HG03571 (cell line): ENCODE measurements around the gene OPTC.
"Not testable (repeated sequence)": the region's sequence is repeated elsewhere in the genome, so short reads cannot be mapped to it uniquely, and the experiment has no call there.

Source experiments
- ATAC-seq: cut with Tn5 transposase; IDR thresholded peaks from one replicate; pipeline ENCODE4 v1.9.1; 2021; ENCODE audit not compliant: unreplicated experiment

OPTC gene

DNA sequence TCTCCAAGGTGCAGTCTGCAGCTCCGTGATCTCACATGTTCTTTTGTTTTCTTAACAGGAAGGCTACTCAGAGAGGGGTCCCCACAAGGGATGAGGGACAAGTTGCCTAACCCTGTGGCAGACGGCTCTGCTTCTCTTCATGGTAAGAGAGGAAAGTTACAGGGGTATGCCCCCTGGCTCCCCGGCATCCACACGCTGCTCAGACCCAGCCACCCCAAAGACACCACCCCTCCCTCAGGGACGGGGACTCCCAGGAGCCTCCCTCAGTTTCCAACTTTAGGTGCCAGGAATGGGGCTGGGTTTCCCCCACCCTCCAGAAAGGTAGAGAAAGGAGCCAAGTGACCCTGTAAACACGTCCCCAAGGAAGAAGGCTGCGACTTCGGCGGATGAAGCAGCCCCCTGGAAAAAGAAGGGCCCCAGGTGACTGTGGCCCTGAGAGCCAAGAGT, 19.7 kb downstream of the OPTC start:
- ATAC-seq: no peak

DNA sequence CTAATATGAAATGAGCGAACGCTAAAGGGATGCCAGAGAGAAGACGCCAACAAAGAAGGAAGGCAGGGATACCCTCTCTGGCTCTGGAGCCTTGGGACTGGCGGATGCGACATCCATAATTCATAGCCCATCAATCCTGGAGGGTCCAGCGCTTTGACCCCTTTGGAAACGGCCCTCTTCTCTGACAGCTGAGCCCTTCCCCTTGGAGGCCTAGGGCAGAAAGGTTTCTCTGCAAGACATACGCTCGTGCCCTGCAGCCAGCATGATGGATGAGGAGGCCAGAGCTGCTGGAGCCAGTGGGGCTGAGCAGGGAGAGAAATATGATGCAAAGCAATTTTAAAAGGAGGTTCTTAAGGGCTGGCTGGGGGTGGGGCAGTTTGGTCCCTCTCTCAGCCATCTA, 22.2 kb downstream of the OPTC start:
- ATAC-seq: no peak

GRCh38 chr1:203516906-203517305, 23.0 kb downstream of the OPTC start:
- ATAC-seq: no peak

DNA sequence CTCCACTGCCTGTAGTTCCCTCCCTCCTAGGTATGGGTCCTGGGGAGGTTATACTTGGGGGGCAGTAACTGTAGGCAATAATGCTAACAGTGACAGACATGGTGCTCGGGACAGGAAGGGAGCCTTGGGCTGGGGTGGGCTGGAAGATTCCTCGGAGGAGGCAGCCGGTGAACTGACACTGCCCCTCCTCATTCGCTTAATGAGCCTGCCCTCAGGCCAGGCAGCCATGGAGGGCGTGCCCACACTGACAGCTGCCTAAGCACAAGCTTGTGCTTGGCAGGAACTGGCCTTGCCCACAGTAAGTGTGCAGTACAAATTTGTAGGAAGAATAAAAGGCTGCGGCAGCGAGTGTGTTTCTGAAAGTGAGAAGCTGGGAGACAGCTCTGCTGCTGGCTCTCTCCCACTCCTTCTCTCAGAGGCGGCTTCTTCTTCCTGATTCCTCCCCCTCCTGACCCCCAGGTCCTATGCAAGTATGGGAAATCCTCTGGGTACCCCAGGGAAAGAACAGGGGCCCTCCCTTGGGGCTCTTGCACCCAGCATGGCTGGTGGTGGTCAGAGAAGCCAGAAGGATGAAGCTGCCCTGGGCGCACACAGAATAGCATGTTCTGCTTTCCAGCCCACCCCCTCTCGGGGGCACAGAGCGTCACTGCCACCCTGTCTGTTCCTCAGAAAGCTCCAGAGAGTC, 23.6 kb downstream of the OPTC start:
- no peak for ATAC-seq

DNA sequence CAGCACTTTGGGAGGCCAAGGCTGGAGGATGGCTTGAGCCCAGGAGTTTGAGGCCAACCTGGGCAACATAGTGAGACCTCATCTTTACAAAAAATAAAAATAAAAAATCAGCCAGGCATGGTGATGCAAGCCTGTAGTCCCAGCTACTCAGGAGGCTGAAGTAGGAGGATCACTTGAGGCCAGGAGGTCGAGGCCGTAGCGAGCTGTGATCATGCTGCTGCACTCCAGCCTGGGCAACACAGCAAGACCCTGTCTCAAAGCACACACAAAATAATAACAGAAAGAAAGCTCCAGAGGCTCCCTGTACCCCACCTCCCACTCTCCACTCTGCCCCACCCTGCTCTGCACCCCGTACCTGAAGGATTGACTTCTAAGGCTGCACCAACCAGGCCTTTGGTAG, 24.2 kb downstream of the OPTC start:
- ATAC-seq: not testable (repeated sequence)

GRCh38 chr1:203518541-203518940, 24.6 kb downstream of the OPTC start:
- no peak for ATAC-seq

DNA sequence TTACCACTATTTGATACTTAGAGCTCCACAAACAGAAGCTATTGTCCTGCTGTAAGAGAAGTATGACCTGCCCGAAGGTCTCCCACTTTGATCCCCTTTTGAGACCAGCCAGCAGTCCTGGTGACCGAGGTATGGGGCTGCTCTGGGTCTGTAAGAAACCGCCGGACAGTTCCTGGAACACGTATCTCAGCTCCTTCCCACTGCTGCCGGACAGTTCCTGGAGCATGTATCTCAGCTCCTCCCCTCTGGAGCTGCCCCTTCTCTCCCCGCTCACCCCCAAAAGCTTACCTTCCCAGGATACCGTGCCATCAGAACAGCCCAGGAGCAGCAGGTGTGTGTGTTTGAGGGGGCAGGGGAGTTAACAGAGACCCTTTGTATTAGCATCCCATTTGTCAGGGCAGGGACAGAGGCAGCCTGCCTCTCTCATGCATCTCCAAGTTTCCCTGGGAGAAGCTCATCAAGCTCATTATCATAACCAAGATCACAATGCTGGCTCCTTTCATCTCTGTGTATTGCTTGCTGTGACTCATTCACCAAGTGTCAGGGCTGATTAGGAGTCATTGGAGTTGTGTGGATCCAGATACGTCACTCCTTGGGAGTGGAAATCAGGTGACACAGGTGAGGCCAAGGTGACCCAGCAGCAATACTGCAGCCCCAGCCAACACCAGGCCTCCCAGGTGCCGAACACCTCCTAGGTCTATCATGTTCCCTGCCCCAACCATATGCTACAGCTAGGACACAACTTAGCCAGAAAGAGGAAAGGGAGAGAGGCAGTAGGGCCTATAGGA, 25.3 kb downstream of the OPTC start:
- ATAC-seq: no peak

- ATAC-seq: no peak
Measured at GRCh38 chr1:203519896-203520295, 25.9 kb downstream of the OPTC start.

DNA sequence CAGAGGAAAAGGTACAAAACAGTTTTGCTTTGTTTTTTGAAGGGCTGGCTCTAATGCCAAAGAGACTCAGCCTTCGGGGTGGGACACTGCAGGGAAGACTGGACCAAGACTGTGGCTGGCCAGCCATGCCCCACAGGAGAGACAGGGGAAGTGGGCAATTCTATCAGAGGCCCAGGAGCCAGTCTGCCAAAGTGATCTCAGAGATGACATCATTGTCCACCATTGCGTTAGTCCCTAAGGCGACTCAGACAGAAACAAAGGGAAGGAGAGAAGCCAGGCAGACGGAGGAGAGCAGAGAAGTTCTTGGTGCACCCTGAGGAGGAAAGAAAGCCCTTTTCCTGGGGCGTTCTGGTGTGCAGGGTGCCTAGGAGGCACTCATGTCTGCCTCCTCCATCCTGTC, 26.4 kb downstream of the OPTC start:
- ATAC-seq: no peak

DNA sequence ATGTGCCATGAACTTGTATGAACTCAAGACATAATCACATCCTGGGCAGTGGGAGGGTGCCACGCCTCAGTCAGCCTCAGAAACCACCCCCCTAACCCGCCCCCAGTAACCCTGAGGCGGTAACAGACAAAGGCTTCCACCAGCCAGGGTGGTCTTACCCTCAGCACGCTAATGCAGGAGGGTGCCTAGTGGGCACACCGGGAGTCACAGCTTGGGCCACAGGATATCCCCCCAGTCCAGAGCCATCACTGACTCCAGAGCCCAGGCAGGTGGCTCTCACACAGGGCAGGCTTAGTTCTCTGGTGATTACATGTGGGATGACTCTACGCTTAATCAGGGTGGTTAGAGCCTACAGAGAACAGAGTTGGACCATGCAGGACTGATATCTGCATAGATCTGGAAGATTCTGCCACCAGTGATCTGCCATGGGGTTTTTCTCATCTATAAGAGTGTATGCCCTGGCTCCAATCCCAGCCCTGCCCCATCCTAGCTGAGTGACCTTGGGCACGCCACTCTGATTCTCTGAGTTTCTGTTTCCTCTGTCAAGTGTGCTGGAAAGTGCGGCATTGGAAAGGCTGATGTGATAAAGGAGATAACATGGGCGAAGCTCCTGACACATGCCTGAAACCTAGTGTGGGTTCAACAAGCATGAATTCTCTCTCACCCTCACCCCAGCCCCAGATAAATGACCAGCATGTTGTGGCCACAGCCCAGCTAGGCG, 27.3 kb downstream of the OPTC start:
- ATAC-seq: no peak

- no peak for ATAC-seq
Measured at GRCh38 chr1:203521812-203522211, 27.9 kb downstream of the OPTC start.

- ATAC-seq: no peak
Measured at GRCh38 chr1:203522237-203522636, 28.3 kb downstream of the OPTC start.

DNA sequence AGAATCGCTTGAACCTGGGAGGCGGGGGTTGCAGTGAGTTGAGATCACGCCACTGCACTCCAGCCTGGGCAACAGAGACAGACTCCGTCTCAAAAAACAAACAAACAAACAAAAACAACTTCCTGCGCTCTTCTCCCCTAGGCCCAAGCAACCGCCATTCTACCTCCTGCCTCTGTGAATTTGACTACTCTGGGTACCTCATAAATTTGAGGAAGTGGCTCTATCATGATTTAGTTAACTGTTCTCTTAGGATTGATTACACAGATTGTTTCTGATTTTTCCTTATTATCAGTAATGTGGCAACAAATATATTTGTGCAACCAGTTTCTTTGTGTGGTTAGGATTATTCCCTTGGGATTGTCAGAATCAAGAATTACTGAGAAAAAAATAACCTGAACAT, 29.7 kb downstream of the OPTC start:
- ATAC-seq: no peak

- ATAC-seq: no peak
Measured at GRCh38 chr1:203524152-203524551, 30.2 kb downstream of the OPTC start.

- ATAC-seq: no peak
Measured at GRCh38 chr1:203524824-203525223, 30.9 kb downstream of the OPTC start.

GRCh38 chr1:203525685-203526084, 31.7 kb downstream of the OPTC start:
- no peak for ATAC-seq

GRCh38 chr1:203526130-203526529, 32.2 kb downstream of the OPTC start:
- no peak for ATAC-seq

DNA sequence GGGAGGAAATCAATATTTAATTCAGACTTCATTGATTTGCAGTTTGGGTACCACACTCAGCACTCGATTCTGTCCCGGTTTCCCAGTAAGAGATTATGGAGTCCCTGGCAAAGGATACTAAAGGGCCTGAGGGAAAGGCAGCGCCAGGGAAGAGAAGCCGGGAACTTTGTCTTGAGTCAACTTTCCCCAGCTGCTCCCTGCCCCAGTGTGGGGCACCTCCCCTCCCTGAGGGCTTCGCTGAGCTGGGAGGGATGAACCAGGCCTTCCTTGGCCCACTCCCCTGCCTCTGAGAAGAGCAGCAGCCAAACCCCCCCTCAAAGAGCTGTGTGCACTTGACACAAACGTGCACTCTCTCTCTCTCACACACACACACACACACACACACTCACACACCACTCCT, 32.6 kb downstream of the OPTC start:
- ATAC-seq: no peak

DNA sequence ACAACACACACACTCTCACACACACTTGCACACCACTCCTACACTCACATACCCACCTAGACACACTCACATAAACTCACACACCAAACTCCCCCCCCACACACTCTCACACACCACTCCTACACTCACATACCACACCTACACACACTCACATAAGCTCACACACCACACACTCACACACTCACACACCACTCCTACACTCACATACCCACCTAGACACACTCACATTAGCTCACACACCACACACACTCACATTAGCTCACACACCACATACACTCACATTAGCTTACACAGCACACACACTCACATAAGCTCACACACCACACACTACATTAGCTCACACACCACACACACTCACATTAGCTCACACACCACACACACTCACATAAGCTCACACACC, 33.1 kb downstream of the OPTC start:
- no peak for ATAC-seq

DNA sequence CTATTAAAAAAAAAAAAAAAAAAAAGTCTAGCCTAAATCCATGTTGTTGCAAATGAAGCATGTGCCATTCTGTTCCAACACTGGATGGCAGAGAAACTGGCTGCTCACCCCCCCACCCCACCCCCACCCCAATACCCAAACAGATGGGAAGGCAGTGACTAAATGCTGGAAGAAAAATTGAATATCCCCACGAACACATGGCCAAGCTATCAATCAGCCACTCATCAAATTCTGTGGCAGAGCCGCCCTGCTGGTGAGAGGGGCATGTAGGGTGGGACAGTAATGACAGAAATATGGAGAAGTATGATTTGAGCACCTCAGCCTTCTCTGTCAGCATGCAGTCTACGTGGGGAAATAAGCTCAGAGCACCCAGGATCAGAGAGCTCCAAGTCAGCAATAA, 34.1 kb downstream of the OPTC start:
- no peak for ATAC-seq

- ATAC-seq: no peak
Measured at GRCh38 chr1:203528976-203529835, 35.3 kb downstream of the OPTC start.
